Thyroid gland (tissue), 4 donors: ENCODE results near the gene C5orf52.

Experiments
- POLR2A ChIP-seq, 2 donors: fragments of 450-650 bp; IDR thresholded peaks; one replicate each; pipeline ENCODE4 v1.6.1; 2017; ENCODE audit warnings: antibody characterized with exemption in 2 of 2, mild to moderate bottlenecking in 2 of 2, moderate library complexity in 1 of 2
- TF ChIP-seq, protein P1 (sequence below), 6 experiments: fragments of 200-600 bp in 3 of 6; fragments of 450-650 bp in 3 of 6; sonication (generic) in 3 of 6; IDR thresholded peaks; one replicate each; pipeline ENCODE4 v1.5.1; 2016 to 2019; ENCODE audit warnings: antibody characterized with exemption in 6 of 6, mild to moderate bottlenecking in 2 of 6, inconsistent platforms in 1 of 6, moderate library complexity in 1 of 6

GRCh38 chr5:157681048-157681447, 9.7 kb downstream of the C5orf52 start:
- TF ChIP-seq, protein P1, sequence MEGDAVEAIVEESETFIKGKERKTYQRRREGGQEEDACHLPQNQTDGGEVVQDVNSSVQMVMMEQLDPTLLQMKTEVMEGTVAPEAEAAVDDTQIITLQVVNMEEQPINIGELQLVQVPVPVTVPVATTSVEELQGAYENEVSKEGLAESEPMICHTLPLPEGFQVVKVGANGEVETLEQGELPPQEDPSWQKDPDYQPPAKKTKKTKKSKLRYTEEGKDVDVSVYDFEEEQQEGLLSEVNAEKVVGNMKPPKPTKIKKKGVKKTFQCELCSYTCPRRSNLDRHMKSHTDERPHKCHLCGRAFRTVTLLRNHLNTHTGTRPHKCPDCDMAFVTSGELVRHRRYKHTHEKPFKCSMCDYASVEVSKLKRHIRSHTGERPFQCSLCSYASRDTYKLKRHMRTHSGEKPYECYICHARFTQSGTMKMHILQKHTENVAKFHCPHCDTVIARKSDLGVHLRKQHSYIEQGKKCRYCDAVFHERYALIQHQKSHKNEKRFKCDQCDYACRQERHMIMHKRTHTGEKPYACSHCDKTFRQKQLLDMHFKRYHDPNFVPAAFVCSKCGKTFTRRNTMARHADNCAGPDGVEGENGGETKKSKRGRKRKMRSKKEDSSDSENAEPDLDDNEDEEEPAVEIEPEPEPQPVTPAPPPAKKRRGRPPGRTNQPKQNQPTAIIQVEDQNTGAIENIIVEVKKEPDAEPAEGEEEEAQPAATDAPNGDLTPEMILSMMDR (IDR thresholded peaks at IDR 0.05) = no peak
- no peak for TF ChIP-seq POLR2A (IDR thresholded peaks at IDR 0.05)
